SKM-1 (cell line): ENCODE measurements around the gene FLRT3.

Experiments used
- DNase-seq: peaks from one replicate; lab custom pipeline; 2025; ENCODE audit not compliant: unreplicated experiment; lab: John Stamatoyannopoulos, UW

FLRT3 gene

DNA sequence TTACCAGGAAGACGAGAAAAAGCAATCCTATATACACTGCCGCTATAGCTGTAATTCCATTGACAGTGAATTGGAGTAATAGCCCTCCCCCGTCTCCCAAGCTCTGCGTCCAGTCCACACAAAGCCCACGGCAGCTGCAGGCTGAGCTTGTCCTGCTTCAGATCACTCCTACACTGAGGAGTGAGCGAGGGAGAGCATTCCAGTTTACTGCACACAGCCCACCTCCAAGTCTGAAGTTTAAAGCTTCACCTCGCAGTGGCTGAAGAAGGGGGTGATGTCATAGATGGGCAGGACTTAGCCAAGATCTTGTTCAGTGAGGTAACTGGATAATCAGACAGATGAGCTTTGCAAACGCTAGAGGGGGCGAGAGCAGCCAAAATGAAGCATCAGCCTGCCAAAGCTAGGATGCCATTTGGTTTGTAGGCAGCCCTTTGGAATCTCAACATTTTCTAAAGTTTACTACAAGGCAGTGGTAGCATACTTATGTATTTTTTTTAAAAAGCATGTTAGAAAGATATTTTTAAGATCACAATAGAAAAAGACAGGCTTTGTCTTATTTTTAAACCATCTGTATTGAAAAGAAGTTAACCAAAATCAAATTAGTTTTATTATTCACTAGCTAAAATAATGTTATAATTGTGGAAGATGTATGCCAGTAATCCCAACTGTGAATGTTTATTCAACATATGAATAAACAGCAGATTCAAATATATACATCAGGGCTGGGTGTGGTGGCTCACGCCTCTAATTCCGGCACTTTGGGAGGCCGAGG, at the start of gene FLRT3:
FLRT3 (minus strand) TSS at position 213 of the 772 bp plus-strand sequence. CDS start 10,106 bp downstream, outside the sequence.
- peak; percentile 32 for DNase-seq

DNA sequence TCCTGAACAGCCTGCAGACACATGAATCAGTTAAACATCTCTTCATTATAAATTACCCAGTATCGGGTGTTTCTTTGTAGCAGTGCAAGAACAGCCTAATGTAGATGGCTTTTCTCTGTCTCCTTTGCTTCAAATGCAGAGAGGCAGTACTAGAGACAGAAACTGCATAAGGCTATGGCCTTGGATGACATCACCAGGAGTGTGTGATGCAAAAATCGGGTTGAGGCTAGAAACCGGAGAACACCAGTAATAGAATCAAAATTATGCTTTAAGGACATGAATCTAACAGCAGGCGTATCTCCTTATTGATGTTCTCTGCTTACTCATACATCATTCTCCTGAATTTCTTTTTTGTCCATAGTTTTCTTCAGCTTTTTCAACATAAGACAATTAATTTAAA, 49.3 kb upstream of the FLRT3 start:
- DNase-seq, result no peak

DNA sequence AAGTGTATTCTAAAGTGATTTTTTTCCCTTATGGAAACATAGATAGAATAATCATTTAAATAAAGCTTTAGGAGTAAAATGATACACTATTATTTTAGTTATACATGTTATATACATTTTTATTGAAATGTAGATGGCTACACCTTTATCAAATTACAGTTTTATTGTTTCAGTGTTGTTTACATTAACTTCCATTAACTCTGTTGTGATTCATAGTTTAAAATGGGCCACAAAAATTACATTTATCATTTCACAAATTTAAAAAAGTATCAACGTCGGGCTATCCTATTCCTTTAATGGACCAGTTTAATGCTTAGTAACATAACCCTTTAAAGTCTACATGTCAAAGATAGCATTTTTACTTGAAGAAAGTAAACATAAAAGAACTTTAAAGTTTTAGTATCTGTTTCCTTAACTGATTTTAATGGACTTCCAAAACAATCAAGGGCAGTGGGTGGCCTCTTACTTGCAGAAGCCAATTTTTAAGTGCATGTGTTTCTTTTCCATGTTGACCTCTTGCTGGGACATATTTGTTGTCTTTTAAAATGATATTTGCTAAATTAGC, 47.8 kb upstream of the FLRT3 start:
- no peak for DNase-seq

DNA sequence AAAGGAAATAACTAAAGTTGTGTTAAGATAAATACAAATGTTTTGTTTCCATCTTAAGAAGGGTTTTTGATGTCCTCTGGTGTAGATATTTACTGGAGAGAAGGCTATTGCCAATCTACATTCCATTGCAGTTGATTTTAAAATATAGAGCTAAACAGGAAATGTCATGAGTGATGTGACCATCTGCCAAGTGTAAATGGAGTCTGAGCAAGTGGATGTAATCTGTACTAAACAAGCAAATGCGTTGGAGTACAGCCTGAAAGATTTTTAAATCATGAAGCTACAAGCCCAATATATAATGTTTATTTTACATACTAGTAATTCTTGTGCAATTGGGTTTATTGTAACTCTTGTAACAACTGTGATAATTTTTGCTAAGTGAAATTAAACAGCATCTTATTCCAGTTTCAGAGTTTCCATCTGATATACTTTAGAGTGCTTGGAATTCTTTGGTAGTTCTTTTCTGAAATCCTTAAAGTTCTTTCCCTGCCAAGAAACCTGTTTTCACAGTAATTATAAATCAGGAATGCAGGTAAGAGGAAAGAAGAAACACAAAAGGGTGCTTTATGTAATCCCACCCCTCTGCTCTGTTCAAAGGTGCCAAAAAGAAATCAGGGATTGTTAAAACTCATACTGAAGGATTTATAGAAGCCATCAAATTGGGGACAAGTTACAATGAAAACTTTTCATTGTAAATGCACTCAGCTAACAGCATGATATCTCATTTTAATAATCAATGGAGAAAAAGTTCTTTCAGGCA, 47.2 kb upstream of the FLRT3 start:
- DNase-seq, result no peak

DNA sequence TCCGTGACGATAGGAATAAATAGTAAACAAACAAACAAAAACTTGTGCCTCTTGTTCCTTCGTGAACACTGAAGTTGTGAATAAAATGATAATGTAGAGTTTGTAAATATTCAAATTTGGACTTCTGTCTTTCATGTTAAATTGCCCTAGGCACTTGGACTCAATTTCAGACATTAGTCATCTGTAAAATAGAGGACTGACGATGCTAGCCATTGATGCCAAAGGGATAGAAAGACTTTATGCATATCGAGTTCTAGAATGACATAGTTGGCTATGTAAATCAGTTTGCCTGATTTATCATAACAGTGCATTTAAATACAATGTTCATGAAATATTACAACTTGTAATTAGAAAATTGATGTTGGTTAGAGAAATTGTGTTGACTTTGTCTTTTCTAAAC, 45.9 kb upstream of the FLRT3 start:
- DNase-seq, result no peak

DNA sequence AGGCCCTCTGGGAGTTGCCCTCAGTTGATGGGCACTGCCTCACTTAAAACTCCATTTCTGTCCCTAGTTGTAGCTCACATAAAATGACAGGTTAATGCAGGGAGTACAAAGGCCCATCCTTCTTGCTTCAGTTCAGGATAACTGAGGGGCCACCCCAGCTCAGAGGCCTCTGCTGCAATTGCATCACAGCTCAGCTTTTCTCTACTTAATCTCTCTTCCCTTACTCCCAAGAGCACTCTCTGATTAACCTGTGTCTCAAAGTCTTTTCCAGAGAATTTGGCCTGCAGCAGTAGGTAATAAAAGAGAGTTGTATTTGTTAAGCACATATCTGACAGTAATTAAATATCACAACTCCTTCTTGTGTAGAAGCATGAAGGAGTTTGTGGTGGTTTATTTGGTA, 40.9 kb upstream of the FLRT3 start:
- DNase-seq, result no peak

DNA sequence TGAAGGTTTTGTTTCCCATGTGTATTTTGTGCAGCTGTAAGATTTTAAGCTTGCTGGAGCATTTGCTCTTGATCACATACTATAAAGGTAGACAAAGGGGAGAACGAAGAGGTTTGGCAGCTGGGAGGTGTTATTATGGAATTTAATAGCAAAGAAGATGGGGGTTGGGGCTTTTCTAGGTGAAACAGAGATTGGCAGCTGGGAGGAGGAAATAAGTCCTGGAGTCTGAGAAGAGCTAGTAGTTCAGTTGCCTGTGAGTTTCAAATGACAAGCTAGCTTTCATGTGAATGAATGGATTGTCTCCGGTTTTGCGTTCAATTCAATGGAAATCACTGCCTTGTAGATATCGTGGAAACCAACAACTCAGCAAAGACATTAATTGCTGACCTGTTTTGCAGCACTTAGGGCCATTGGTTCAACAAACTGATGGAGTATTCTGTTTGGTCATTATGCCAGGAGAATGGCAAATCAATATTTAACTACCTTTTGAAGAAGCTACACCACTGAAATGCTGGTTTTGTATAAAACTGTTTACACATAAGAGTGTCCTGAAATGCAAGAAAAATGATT, 38.1 kb upstream of the FLRT3 start:
- no peak for DNase-seq

DNA sequence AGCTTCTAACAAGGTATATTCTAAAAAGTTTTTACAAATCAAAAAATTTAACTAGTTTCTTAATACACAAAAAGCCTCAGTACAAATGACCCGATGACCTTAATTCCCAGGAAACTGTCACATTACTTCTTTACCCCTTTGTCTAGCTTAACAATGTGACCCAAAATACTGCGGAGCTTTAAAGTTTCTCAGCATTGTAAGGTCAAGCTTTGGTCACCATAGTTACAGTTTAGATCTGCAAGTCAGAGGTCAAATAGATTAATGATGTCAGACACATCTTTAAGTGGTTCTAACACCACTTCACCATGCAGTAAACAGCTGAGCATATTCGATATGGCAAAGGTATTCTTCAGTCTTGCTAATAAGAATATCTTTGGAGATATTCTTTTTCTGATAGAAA, 36.8 kb upstream of the FLRT3 start:
- DNase-seq, result no peak

DNA sequence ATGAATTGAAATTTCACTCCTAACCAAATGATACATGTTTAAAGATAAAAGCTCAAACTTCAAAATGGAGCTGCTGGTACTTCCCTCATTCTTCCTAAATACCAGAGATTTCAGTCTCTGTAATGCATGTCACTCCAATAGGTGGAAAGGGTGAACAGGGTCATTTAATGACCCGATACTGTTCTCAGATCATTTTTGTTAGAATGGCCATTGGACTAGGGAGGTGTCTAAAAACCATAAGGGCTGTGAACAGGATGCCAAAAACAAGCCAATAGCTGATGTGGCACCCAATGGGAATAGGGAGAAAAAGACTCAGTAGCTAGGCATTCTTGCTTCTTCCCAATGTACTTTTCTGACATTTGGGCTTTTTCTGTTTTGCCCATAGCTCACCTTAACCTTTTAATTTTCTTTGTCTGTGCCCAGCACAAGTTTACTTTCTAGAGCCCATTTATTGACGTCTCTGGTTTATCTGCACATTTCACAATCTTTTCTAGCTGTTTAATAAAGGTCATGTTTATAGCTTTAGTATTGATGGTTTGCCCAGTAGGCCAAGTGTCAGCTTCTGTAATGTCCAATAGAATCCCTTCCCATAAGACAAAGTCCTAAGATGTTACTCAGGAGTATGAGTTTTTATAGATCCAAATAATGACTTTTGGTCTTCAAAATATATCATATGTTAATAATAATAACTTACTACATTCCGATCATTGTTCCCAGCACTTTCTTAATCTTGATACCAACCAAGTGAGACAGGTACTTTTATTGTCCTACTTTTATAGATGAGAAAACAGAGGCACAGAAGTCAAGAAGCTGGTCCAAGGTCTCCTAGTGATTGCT, 24.3 kb upstream of the FLRT3 start:
- no peak for DNase-seq

DNA sequence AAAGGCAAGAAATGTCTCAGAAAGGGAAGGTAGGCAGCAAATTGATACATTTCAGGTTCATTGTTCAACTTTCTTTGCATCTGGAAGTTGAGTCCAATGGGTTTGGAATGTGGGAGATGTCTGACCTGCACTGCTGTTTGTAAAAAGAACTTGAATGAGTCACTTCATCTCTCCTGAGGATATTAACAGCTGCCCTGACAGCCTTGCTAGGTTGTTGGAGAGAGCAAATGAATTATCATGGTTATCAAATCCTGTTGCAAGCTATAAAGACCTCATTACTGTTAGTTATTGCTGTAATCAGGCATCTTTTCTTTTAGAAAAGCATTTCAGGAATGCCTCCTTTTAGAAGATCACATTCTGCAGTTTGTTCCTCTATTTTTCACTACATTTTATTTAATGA, 23.0 kb upstream of the FLRT3 start:
- DNase-seq, result no peak

DNA sequence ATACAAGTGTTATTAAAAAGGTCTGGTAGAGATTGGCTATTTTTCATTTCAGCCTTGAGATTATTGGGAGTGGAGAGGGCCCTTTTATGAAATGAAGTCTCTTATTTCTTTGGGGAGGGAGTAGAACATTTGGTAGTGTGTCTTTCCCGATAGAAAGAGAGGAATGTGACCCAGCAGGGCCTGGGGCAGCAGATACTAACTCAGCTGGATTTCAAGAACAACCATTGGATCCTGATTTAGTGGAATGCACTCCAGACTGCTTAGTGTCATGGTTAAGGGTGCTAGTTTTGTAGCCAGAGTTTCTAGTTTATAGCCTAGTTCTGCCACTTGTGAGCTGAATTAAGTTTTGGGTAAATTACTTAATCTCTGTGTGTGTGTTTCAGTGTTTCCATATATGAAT, 18.4 kb upstream of the FLRT3 start:
- no peak for DNase-seq

DNA sequence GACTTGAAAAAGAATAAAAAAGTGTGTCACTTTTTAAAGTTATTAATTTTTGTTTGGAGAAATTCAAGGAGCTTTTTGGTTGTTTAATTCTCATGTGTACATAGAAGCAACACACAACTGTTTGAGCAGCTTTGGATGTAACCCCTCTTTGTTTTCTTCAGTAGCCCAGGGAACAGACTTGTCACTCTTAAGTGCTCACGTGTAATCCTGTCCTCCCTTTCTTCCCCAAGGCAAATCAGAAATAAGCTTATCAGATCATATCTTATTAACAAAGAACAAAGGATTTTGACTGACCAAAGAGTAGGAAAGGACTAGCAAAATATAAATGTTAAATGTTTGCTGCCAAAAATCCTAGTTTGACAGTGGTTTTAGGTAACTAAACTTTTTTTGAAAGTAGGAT, 7.3 kb upstream of the FLRT3 start:
- no peak for DNase-seq

DNA sequence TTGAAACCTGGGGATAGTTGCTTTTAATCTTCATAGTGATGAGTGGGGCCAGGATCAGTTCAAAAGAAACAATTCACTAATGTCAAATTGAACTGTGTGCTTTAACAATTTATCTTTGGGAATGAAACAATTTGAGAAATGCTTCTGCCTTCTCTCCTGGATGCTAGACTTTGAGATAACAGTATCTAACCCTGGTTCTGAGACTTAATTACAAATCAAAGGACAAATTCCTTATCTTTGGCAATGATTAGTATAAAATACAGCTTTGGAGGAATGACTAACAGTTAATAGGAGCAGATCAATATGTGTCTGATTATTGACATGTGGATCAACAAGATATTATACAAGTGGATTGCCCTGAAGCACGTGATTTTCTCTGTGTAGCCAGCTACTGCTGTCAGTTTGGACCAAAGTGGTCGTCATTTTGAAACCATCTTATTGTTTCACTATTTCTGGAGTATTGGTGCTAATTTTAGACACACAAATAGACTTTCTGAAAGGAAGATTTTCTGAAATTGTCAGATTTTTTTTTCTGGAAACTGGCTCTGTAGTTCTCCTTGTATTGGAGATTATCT, 6.2 kb upstream of the FLRT3 start:
- no peak for DNase-seq

DNA sequence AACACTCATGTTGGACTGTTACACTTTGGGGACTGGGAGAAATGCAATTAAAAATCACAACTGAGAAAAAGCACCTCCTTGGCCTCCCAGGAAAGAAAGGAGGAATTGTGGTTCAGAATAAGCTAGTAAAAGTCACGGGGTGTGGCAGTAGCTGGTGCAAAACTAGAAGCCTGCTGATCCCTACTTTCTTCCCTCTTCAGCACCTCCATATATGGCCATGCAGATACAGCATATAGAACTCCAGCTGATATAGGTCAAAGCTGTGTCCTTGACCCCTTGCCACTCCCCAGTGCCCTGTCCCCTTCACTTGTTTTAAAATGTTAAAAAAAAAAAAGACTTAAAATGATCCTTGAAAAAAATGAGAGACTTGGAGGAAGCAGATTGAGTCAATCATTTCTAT, 5.5 kb upstream of the FLRT3 start:
- DNase-seq, result no peak

DNA sequence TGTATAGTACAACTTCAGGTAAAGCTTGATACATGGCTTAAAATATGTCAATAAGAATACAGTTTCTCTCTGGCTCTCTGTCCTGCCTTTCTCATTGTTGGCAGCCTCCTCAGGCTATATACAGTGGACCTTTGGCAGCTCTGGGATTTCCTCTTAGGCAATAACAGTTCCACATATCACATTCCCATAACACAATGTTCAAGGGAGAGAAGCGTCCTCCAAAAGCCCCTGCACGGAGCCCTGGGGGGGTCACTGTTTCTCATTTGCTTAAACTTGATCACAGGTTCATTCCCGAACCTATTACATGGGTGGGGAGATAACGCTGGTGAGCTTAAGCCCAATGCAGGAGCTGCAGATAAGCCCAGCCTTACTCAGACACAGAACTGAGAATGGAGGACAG, 4.4 kb upstream of the FLRT3 start:
- DNase-seq, result no peak

DNA sequence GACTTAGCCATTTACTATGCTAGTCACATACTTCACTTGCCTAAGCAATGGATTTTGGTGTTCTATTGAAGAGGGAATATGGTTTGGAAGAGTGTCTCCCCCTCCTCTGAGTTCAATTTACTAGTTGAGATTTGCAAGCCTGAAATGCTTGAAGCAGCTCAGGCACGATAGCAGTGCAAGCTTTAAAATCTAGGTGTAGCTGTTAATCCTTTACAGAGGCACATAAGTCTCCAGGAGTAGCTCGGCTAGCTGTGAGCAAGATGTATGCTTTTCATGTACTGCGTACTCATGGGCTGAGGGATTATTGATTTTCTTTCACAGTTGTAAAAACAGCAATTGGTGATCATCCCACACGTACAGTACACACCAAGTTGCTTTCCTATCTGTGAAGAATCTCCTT, 726 bp downstream of the FLRT3 start:
- DNase-seq, result no peak

DNA sequence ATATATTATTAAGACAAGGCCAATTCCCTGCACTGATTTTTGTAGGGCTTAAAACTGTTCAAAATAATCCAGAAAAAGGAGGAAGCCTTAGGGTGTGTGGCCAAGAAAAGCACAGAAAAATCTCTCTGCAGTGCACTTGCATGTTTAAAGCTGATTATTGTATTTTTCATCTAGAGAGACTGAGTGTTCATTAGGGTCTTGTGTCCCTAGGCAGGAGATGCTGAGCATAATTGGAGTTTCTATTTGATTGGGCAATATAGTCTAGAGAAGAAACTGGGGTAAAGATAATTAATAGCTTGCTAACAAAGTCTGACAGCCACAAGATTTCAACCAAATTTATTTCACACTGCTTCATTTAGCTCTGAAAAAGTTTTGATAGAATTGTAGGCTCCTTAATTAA, 2.4 kb downstream of the FLRT3 start:
- no peak for DNase-seq

DNA sequence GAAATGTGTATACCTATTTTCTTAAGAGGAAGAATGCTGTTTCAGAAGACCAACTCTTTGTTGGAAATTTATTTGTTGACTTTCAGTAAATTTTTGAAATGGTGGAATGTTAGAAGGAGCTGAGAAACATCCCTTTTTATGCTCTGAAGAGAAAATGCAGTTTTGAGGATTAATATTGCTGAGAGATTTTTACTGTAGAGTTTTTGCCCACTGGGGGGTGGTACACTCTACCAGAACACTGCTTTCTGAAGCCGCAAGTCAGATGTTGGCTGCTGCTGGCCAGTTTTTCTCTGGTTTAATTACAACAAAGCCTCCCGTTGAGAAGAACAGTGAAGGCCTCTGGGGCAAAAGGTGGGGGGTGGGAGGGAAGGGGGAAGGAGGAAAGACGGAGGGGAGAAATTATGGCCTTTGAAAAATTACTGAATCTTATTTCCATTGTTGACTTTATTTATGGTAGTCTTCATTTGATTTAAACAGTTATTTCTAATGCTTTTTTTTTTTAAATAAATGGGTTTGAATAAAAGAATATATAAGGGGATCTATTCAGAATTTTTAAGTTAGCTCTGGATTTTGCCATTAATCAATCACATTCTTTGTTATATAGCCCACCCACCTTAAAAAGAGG, 3.0 kb downstream of the FLRT3 start:
- DNase-seq, result no peak

DNA sequence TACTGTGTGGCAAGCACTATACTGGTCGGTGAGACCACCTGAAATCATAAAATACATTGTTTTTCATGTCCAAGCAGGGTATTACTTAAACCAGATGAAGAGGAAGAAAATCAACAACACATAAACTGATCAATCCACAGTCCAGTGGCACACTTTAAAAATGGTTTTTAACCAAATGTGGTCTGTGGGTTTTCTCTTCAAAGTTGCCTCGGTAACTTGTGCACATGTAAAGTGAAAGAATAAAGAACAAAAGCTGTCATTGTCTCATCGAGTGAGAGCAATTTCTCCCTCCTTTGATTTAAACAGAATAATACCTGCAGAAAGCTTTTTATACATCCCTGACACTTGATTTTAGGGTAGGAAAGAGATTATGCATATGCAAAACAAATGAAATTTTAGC, 3.7 kb downstream of the FLRT3 start:
- DNase-seq, result no peak

DNA sequence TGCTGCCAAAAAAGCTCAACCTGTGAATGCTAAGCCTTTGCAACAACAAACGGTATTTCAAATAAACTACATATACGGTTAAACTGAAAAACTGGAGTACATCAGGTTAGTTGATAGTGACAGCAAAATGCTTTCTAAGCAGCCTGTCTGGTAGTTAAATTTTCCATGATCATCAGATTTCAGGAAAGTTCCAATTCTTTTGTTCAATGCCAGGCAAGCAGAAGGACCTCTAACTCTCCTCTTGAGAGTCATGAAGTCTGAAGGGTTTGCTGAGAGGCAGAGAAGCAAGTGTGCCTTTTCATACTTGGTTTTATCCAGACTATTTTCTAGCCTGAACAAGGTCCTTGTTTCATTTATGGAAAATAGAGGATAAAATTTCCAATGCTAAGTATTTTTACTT, 4.5 kb downstream of the FLRT3 start:
- no peak for DNase-seq
